ENCODE measurements around the gene HDHD2.

- TF ChIP-seq CTCF (IDR thresholded peaks at IDR 0.05; ENCODE audit: insufficient read depth, low read length, poor library complexity, severe bottlenecking), result no peak
- TF ChIP-seq EZH2phosphoT487 (conservative IDR thresholded peaks at IDR 0.05; ENCODE audit: low read length), result no peak
These were observed 22.2 kb upstream of the HDHD2 start for GRCh38 chr18:47172476-47172875.
